AG20443 (cell line): ENCODE results near the gene CHERP.
A peak's percentile ranks its signal among the peaks of the same experiment; 100 is the strongest.
"Not testable (repeated sequence)": the region's sequence is repeated elsewhere in the genome, so short reads cannot be mapped to it uniquely, and the experiment has no call there.

Source experiments
- DNase-seq: peaks from one replicate; pipeline ENCODE4 v3.0.0; 2012; ENCODE audit warnings: low spot score, mixed read lengths

The CHERP gene

GRCh38 chr19:16476401-16476800, 65.8 kb downstream of the CHERP start:
- DNase-seq: no peak

DNA sequence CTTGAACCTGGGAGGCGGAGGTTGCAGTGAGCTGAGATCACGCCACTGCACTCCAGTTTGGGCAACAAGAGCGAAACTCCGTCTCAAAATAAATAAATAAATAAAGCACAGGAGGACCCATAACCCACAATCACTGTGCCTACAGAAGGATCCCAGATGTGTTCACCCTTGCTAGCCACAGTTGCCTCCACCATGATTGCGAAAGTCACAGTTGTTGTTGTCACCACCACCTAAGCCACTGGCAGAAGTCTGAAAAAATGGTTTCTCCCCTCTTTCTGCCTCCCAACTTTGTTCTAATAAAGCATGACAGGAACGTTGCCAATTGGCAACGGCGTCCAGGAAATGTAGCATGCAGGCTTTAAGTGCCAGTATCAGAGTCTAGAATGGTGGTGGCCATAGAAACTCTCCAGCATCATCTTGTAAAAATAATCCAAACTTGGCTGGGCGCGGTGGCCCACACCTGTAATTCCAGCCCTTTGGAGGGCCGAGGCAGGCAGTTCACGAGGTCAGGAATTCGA, 68.3 kb downstream of the CHERP start:
- DNase-seq: no peak

DNA sequence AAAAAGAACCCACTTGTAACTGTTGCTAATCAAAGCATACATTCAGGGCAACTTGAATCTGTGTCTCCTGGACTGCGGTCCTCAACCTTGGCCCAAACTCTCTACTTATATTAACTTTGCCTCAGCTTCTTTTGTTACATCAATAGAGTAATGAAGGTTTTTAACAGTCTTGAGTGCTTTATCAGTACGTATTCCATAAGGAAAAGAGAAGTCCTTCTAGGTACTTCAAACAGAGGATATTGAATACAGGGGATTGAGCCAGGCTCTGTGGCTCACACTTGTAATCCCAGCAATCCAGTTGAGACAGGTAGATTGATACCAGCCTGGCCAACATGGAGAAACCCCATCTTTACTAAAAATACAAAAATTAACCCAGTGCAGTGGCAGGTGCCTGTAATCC, 69.2 kb downstream of the CHERP start:
- DNase-seq: no peak

DNA sequence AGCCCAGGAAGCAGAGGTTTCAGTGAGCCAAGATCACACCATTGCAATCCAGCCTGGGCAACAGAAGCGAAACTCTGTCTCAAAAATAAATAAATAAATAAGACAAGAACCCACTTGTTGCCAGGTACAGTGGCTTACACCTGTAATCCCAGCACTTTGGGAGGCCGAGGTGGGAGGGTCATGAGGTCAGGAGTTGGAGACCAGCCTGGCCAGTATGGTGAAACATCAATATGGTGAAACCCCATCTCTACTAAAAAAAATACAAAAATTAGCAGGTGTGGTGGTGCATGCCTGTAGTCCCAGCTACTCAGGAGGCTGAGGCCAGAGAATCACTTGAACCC, 69.7 kb downstream of the CHERP start:
- DNase-seq: not testable (repeated sequence)

DNA sequence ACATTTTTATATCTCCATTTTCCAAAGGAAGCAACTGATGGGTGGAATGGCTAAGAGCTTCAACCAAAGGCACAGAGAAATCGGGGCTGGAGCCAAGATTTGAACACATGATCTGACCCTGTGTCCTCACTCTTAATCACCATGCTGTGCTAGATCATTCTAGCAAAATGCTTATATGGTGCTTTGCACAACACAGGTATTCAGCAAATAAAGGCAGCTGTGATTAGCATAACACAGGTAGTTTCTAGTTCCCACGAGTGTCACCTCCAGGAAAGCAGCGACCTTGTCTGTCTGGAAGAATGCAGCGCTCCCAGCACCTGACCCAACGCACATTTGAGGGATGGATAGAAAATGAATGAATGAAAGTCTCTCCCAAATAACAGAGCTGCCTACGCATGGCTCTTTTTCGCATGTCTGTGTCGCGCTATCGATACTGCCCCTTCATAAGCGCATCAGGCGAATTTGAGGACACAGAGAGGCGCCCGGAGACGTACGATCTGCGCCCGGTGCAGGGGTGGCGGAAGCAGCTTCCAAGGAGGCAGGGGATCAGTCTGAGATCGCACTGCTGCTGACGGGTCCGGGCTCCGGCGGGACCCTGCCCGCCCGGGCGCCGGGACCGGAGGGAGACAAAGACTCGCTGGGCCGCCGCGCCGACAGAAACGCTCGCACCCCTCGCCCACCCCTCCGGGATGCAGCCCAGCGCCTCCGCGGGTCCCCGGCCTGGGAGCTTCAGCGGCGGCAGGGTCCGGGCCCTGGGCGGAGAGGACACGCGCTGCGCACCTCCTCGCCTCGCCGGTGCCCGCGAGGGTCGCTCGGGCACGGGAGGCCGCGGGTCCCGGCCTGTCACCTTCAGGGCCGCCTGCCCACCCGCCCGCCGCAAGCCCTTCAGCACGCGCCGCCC, 71.1 kb downstream of the CHERP start:
- peak; percentile 56 for DNase-seq

GRCh38 chr19:16470541-16470910, 71.7 kb downstream of the CHERP start:
- DNase-seq: no peak
